ENCODE results near the gene EZH1. TPM values are rescaled to one million over a fixed set of nuclear protein-coding genes. Genes with fewer than 3 reads are reported as not detected.

Gene EZH1
- total RNA-seq, 1 experiment from 2014 or later: 31.7 TPM

DNA sequence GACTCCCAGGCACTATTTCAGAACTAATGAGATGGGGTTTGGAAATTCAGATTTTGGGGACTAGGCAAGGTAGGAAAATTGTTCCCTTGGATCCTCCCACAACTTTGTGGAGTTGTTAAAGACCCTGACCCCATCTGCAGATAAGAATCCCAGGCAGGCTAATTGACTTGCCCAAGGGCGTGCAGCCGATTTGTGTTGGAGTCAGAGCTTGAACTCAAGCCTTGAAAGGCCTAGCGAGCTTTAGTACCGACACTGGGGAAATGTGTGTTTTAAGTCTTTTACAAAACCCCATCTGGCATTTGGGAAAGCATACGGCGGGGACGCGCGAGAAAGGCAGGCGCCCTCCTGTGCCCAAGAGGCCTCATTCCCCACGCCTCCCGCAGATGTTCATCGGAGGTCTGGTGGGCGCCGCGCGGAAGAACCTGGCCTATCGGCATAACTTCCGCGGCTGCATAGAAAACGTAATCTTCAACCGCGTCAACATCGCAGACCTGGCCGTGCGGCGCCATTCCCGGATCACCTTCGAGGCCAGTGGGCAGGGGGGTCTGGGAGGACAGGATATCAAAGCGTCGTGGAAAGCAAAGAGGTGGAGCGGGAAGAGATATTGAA, 58.2 kb downstream of the EZH1 start:
- no peak for DNase-seq (ENCODE audit: unreplicated experiment)
- Mint-ChIP-seq H3K4me1 (ENCODE audit: insufficient read depth, unreplicated experiment) (peaks cover 18% of the 10 kb centered on the region), H3K36me3 (ENCODE audit: insufficient read depth, unreplicated experiment) (no peaks in the 10 kb centered on the region), H3K9me3 (ENCODE audit: unreplicated experiment) (no peaks in the 10 kb centered on the region), H3K27ac (ENCODE audit: low read depth, unreplicated experiment) (no peak overlapping the region), H3K4me3 (ENCODE audit: unreplicated experiment) (no peak overlapping the region), H3K27me3 (ENCODE audit: insufficient read depth, unreplicated experiment) (no peaks in the 10 kb centered on the region)
- BruUV-seq (replicated peaks): no TSS peak
- intact Hi-C loops (cut with micrococcal nuclease): no loop called here
- ChIA-PET POLR2A (interaction anchor here (1.2 kb wide), 1 partner anchor 17 kb away, joined by 3 read pairs; no protein-coding TSS in a partner anchor), CTCF (no interaction called here)
- TF ChIP-seq, protein P1, sequence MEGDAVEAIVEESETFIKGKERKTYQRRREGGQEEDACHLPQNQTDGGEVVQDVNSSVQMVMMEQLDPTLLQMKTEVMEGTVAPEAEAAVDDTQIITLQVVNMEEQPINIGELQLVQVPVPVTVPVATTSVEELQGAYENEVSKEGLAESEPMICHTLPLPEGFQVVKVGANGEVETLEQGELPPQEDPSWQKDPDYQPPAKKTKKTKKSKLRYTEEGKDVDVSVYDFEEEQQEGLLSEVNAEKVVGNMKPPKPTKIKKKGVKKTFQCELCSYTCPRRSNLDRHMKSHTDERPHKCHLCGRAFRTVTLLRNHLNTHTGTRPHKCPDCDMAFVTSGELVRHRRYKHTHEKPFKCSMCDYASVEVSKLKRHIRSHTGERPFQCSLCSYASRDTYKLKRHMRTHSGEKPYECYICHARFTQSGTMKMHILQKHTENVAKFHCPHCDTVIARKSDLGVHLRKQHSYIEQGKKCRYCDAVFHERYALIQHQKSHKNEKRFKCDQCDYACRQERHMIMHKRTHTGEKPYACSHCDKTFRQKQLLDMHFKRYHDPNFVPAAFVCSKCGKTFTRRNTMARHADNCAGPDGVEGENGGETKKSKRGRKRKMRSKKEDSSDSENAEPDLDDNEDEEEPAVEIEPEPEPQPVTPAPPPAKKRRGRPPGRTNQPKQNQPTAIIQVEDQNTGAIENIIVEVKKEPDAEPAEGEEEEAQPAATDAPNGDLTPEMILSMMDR (IDR thresholded peaks at IDR 0.05; ENCODE audit: unreplicated experiment): no peak

DNA sequence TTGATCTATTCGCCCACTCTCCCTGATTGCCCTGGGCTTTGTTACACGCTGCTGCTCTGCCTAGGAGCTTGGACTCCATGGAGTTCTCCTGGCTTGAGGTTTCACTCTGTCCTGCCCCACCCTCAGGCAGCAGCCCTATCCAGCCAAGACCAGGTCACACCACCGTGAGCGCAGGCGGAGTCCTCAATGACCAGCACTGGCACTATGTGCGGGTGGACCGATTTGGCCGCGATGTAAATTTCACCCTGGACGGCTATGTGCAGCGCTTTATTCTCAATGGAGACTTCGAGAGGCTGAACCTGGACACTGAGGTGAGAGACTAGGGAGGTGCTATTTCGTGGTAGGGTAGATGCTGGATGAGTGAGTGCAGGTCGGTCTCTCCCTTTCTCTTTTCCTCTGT, 59.0 kb downstream of the EZH1 start:
- Mint-ChIP-seq H3K27me3 (ENCODE audit: insufficient read depth, unreplicated experiment) (no peaks in the 10 kb centered on the region), H3K4me3 (ENCODE audit: unreplicated experiment) (no peak overlapping the region), H3K27ac (ENCODE audit: low read depth, unreplicated experiment) (no peak overlapping the region), H3K36me3 (ENCODE audit: insufficient read depth, unreplicated experiment) (no peaks in the 10 kb centered on the region), H3K9me3 (ENCODE audit: unreplicated experiment) (no peaks in the 10 kb centered on the region), H3K4me1 (ENCODE audit: insufficient read depth, unreplicated experiment) (peaks cover 19% of the 10 kb centered on the region)
- TF ChIP-seq, protein P1 (IDR thresholded peaks at IDR 0.05; ENCODE audit: unreplicated experiment): no peak
- intact Hi-C loops (cut with micrococcal nuclease): no loop called here
- POLR2A ChIA-PET: interaction anchor here (1.6 kb wide), 1 partner anchor 76 kb away, joined by 4 read pairs; the partner anchor contains the start of genes RETREG3 and TUBG1
- CTCF ChIA-PET: interaction anchor here (0.5 to 0.6 kb wide), 3 partner anchors 68 to 122 kb away, joined by 3 to 4 read pairs (median 4); partner anchors contain the start of genes RETREG3 and TUBG1
- no peak for DNase-seq (ENCODE audit: unreplicated experiment)
- BruUV-seq (replicated peaks): no TSS peak

DNA sequence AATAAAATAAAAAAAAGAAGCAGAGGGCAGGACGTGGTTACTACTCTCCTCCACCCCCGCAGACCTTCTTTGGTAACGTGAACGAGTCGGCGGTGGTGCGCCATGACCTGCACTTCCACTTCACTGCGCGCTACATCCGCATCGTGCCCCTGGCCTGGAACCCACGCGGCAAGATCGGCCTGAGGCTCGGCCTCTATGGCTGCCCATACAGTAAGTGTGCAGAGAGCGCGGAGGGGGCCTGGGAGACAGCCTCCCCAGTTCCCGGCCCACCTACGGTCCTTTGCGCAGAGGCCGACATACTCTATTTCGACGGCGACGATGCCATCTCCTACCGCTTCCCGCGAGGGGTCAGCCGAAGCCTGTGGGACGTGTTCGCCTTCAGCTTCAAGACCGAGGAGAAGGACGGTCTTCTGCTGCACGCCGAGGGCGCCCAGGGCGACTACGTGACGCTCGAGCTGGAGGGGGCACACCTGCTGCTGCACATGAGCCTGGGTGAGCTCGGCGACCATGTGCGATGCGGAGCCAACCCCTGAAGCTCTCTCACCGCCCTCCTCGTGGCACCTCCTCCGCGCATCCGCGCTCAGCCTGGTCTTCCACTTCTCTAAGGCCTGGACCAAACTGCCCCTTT, 59.8 kb downstream of the EZH1 start:
- no peaks in the 10 kb centered on the region for H3K36me3 Mint-ChIP-seq (ENCODE audit: insufficient read depth, unreplicated experiment)
- no peaks in the 10 kb centered on the region for H3K27me3 Mint-ChIP-seq (ENCODE audit: insufficient read depth, unreplicated experiment)
- no peaks in the 10 kb centered on the region for H3K9me3 Mint-ChIP-seq (ENCODE audit: unreplicated experiment)
- no peak overlapping the region for H3K4me3 Mint-ChIP-seq (ENCODE audit: unreplicated experiment)
- POLR2A ChIA-PET: interaction anchor here (0.5 to 1.6 kb wide), 3 partner anchors 9 to 76 kb away, joined by 3 to 4 read pairs (median 3); partner anchors contain the start of genes RETREG3 and TUBG1
- H3K4me1 Mint-ChIP-seq (ENCODE audit: insufficient read depth, unreplicated experiment): peaks cover 19% of the 10 kb centered on the region
- intact Hi-C loops (cut with micrococcal nuclease): no loop called here
- no peak overlapping the region for H3K27ac Mint-ChIP-seq (ENCODE audit: low read depth, unreplicated experiment)
- BruUV-seq (replicated peaks): no TSS peak
- TF ChIP-seq, protein P1 (IDR thresholded peaks at IDR 0.05; ENCODE audit: unreplicated experiment): no peak
- CTCF ChIA-PET: interaction anchor here (0.6 to 2.2 kb wide), 6 partner anchors 67 to 373 kb away, joined by 3 to 12 read pairs (median 3); partner anchors contain the start of genes PSMC3IP, RETREG3 and TUBG1
- DNase-seq (ENCODE audit: unreplicated experiment): no peak

DNA sequence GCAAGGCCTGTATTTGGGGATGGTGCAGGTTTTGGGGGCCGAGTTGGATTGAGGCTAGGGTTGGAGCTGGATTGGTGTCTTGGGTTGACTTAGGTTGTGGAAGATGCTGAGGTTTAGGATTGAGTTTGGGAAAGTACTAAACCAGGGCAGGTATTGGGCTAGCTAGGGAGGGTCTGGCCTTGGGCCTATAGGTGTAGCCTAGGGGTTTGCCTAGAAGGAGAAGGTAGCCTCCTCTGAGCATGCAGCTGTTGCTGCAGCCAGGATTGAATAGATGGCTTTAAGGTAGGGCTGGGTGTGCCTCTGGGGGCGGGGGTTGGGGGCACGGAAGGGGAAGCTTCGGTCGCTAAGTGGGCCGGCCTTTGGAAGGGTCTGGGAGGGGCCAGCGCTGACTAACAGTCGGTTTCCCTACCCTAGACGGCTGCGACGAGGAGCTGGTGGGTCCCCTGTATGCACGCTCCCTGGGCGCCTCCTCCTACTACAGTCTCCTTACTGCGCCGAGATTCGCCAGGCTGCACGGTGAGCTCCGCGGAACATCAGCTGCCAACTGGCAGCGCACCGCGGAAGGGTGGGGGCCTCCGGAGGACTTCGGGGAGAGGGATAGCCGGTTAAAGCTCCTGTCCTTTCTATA, 61.3 kb downstream of the EZH1 start:
- Mint-ChIP-seq H3K27me3 (ENCODE audit: insufficient read depth, unreplicated experiment) (no peaks in the 10 kb centered on the region), H3K36me3 (ENCODE audit: insufficient read depth, unreplicated experiment) (no peaks in the 10 kb centered on the region), H3K9me3 (ENCODE audit: unreplicated experiment) (no peaks in the 10 kb centered on the region), H3K27ac (ENCODE audit: low read depth, unreplicated experiment) (no peak overlapping the region), H3K4me3 (ENCODE audit: unreplicated experiment) (peak overlapping the region; percentile 74), H3K4me1 (ENCODE audit: insufficient read depth, unreplicated experiment) (peaks cover 19% of the 10 kb centered on the region)
- ChIA-PET CTCF (interaction anchor here (0.5 to 2.2 kb wide), 9 partner anchors 64 to 1031 kb away, joined by 3 to 12 read pairs (median 3); partner anchors contain the start of gene PSMC3IP), POLR2A (interaction anchor here (0.5 to 2.3 kb wide), 6 partner anchors 10 to 105 kb away, joined by 3 to 9 read pairs (median 4); partner anchors contain the start of genes PSMC3IP, RETREG3 and TUBG1)
- TF ChIP-seq, protein P1 (IDR thresholded peaks at IDR 0.05; ENCODE audit: unreplicated experiment): no peak
- intact Hi-C loops (cut with micrococcal nuclease): no loop called here
- no TSS peak for BruUV-seq (replicated peaks)
- DNase-seq (ENCODE audit: unreplicated experiment): no peak

Measured in MCF 10A (cell line).